A204.1 (cell line): ENCODE measurements around the gene CCL16.
"Not testable (repeated sequence)": the region's sequence is repeated elsewhere in the genome, so short reads cannot be mapped to it uniquely, and the experiment has no call there.

Experiments used
- FAIRE-seq: peaks from 2 replicates; lab custom pipeline; 2012; peaks lifted over from hg19 to GRCh38; lab: Jason Lieb, UNC

CCL16 gene

DNA sequence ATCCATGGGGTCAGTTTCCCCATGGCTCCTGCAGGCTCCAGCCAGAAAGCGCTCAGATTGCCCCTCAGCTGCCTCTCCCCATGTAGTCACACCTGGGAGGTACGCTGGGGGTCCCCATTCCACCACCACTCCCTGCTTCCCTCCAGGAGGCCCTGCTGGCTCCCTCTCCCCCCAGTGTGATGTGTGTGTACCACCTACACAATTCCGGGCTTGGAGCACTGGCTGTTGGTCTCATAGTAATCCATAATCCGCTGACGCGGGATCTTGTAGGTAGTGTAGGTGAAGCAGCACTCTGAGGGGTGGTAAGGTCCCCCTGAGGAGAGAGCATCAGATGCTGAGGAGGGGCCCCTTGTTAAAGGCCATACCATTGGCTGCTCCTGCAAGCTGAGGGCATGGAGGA, 2.8 kb upstream of the CCL16 start:
- no peak for FAIRE-seq

DNA sequence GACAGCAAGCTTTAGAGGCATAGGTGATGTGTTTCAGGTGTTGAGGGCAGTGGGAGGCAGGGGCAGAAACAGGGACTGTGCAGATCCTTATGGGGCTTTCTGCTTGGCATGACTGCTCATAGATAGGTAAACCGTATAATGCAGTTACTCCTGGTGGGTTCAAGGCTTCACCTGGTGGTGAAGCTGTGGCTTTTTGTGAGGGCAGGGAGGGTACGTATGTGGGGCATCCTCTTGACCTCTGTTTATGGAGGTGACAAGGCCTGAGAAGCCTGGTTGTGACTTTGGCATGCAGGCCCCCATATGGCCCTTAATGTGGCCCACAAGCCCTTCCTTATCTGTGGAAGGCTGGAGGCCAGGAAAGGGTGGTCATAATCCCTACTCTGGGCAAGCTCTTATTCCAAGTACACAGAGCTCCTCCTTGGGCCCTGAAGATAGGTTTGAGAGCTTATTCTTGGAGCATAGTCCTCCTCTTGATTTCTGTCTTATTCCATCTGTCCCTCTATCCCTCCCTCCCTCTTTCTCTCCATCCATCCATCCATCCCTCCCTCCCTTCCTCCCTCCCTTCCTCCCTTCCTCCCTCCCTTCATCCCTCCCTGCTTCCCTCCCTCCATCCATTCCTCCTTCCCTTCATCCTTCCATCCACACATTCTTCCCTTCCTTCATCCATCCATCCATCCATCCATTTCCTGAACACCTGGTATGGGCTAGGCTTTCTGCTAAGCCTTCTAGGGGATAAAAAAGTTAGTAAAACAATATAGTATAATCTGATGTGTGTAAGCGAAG, 1.3 kb upstream of the CCL16 start:
- FAIRE-seq: no peak

DNA sequence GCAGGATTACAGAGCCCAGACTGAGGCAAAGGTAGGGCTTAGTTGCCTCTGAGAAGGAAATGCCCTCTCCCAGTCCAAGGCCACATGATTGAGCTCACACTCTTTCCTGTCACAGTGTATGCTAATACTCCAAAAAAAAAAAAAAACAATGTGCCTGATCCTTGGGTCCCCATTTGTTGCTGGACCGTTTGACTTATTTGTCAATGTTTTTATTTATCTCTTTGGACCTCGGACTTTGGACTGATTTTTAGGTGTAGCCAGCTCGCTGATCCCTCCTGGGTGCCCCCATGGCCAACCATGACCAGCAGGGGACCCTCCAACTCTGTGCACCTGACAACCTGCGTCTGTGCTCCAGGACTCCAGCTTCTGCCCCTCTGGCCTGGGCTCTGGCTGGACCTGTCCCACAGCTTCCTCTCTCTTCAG, 622 bp upstream of the CCL16 start:
- no peak for FAIRE-seq

DNA sequence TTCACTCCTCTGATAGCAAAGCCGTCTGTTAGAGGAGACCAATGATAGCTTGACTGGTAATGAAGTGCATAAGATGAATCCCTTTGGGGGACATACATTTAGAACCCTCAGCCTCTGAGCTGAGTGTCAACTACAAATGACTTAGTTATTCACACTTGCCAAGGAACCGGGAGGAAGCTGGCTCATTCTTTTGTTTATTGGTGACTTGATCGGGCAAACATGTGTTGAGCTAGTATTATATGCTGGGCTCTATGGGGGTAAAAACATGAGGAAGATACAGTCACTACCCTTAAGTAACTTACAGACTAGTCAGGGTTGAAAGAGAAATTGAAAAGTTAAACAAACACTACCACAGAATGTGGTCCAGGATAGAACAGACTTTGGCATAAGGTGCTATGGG, 3.0 kb downstream of the CCL16 start:
- no peak for FAIRE-seq

DNA sequence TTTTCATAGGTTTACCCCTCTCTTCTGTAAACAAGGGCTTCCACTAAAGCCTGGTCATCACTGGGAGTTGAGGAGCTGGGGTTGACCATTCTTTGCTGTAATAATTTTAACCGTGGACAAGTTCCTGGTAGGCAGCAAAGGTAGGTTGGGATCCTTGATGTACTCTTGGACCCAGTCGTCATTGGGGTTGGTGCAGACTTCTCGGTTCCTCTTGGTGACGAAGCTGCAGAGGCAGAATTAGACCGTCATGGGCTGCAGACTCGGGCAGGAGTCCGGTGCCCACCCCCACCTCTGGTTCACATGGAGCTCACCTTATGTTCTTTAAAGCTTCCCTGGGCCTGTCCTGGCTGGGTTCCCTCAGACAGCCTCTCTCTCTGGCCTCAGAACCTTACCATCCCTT, 3.8 kb downstream of the CCL16 start:
- no peak for FAIRE-seq

DNA sequence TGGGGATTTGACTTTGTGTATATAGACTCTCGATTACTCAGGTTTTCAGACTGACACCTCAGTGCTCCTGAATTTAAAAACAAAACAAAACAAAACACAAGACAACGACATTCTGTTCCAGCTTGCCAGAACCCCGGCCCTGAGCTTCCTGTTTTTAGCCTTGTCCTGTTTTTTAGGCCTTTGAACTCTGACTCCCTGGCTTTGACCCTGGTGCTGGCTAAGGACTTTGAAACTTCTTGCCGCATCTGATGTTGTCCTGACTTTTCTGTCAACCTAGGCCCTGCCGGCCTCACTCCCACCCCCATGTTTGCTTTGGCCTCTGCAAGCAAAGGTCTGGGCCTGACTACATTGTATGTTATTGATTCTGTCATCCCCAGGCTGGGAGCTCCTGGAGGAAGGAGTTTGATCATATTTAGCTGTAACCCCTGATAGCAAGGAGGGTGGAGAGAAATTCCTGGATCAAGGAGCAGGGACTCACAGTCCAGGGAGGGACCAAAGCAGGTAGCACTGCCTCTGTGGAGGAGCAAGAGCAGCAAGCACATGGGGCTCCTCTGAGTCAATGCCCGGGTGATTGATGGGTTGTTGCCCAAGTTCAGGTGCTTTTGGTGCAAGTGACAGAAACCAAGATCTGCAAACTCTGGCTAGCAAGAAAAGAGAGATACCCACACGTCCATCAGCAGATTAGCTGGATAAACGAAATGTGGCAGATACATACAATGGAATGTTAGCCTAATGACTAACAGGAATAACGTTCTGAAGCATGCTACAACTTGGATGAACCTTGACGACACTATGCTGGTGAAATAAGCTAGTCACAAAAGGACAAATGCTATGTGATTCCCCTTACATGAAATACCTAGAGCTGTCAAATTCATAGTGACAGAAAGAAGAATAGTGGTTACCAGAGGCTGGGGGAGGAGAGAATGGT, 7.7 kb downstream of the CCL16 start:
- FAIRE-seq: no peak

DNA sequence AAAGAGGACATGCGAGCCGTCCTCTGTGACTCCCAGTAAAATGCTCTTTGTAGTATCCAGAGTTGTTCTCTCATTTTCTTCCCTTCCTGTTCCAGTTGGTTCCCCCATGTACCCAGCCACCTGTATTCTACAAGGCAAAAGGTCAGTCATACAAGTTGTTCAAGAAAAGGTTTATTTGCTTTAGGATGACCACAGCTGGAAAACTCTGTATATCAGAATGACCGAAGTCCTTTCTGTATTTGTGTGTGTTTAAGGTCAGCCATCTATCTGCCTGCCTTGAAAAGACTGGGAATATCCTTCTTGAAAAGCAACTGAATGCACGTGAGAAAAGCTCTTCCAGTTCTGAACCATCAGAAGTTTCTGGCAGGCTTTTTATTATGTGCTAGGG, 8.4 kb downstream of the CCL16 start:
- FAIRE-seq: no peak

DNA sequence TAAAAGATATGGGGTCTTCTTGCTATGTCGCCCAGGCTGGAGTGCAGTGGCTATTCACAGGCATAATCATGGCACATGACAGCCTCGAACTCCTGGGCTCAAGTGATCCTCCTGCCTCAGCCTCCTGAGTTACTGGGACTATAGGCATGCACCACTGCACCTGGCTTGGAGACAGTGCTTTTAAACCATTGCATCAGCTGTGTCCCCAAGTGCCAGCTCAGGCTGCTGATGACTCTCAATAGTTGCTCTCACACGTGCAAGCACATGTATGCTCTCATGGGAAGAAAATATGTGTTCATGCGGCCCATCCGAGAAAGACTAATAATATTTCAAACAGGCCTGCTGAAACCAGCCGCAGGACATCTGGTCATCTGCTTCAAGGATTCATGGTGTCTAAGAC, 8.8 kb downstream of the CCL16 start:
- FAIRE-seq: no peak

DNA sequence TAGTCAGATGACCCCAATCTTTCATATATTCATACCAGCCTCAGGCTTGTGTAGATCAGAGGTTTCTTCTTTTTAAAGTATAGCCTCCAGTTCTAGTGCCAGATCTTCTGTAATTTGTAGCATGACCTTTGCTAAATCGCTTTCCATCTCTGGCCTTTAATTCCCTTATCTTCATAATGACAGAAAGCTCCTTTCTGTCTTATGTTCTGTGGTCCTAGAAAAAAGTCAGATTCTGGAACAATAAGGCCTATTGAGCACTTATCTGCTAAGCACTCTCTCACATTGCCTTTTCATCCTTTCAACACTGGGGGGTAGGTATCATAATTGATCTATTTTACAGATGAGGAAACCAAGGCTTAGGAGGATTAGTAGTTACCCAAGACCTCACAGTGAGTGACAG, 9.2 kb downstream of the CCL16 start:
- no peak for FAIRE-seq

DNA sequence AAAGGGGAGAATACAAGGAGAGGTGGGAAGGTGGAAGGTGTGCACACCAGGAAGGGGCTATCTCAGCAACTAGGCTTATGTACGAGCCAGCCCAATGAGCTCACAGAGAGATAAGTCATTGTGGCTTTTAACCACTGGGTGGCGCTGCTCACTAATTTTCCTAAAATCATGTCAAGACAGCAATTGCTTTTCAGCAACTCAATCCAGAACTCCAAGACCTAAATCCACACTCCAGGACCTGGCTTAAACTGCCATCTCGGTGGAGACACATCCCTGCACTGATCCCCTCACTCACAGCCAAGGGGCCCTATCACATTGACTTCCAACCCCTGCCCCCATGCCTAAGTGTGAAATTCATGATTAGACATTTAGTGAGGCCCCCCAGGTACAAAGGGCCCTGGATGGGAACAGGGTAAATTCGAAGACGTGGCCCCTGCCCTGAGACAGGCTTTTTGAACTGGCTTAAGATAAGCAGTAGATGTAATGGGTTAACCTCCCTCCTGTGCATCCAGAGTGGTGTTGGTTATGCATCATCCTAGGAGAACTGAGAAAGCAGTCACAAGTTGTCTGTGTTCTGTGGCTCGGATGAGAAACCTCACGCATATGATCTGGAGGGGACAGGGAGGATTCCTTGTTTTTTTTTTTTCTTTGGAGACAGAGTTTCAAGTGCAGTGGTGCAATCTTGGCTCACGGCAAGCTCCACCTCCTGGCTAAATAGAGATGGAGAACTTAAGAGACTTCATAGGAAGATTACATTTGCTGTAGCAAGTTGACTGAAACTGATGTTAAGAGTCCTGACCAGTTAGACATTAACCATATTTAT, 11.5 kb downstream of the CCL16 start:
- no peak for FAIRE-seq

DNA sequence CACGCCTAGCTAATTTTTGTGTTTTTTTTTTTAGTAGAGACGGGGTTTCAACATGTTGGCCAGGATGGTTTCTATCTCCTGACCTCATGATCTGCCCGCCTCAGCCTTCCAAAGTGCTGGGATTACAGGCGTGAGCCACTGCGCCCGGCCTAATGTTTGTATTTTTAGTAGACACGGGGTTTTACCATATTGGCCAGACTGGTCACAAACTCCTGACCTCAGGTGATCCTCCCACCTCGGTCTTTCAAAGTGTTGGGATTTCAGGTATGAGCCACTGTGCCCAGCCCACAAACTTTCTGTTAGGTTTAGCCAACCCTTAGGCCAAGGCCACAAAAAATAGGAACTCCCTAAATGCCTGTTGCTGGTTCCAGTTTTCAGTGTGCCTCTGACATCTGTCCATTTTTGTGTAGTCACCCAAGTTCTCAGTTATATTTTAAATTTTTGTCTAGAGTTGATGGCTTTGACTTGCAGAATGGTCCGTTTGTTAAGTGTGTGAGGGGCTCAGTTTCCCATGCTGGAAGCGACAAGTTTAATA, 12.7 kb downstream of the CCL16 start:
- no peak for FAIRE-seq

DNA sequence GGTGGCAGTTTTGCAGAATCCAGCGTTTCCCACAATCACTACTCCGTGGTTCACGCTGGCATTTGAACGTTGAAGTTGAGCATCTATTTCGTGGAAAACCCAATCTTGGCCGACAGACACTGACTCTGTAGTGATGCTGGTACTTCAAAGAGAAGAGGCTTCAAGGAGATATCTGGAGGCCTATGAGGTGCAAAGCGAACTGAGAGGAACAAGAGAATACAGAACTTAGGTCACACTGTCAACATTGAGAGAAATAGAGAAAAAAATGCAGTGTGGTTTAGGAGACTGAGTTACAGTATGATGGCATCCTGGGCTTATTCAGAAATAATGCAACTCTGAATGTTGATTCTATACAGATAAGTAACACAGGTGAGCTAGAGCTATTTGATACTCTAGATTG, 16.0 kb downstream of the CCL16 start:
- no peak for FAIRE-seq

DNA sequence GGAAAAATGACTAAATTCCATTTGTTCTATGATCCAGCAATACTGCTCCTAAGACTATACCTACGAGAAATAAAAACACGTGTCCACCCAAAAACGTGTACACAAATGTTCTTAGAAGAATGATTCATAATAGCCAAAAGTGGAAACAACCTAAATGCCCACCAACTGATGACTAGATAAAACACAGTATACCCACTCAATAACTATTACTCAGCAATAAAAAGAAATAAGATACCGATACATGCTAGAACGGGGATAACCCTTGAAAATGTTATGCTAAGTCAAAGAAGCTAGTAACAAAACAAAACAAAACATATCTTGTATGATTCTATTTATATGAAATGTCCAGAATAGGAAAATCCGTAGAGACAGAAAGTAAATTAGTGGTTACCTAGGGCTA, 17.6 kb downstream of the CCL16 start:
- FAIRE-seq: no peak

DNA sequence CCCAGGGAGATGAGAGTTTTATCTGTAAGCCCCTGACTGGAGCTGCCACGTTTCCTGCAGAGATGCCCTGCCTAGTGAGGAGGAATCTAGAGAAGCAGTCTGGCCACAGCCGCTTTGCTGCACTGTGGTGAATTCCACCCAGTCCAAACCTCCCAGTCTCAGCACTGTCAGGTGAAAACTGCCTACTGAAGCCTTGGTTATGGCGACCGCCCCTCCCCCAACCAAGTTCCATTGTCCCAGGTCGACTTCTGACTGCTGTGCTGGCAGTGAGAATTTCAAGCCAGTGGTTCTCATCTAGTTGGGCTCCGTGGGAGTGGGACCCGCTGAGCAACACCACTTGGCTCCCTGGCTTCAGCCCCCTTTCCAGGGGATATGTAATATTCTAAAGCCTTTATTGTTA, 27.6 kb downstream of the CCL16 start:
- FAIRE-seq: no peak

DNA sequence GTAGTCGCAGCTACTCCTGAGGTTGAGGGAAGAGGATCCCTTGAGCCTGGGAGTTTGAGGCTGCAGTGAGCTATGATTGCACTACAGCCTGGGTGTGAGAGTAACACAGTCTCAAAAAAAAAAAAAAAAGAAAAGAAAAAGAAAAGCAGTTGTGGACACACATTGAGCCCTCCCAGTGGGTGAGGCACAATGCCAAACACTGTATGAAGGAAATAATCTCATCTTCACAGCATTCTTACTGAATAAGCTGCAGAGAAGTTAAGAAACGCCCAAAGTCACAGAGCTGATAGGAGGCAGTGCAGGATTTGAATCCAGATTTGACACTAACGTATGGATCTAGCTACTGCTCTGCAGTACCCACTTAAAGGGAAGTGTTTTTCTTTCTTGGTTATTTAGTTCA, 31.9 kb downstream of the CCL16 start:
- FAIRE-seq: no peak

DNA sequence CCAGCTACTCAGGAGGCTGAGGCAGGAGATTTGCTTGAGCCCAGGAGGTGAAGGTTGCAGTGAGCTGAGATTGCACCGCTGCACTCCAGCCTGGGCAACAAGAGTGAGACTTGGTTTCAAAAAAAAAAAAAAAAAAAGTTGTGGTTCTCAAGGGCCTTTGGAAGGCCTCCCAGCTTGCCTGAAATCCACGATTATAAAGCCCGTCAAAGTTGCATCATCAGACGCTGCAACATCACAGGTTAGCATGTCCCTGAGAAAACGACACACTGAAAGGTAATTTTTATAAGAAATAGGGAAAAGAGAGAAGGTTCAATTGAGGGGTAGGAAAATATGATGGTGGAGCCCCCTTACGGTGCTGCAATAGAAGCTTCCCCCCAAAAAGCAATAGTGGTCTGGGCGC, 33.2 kb downstream of the CCL16 start:
- FAIRE-seq: no peak

DNA sequence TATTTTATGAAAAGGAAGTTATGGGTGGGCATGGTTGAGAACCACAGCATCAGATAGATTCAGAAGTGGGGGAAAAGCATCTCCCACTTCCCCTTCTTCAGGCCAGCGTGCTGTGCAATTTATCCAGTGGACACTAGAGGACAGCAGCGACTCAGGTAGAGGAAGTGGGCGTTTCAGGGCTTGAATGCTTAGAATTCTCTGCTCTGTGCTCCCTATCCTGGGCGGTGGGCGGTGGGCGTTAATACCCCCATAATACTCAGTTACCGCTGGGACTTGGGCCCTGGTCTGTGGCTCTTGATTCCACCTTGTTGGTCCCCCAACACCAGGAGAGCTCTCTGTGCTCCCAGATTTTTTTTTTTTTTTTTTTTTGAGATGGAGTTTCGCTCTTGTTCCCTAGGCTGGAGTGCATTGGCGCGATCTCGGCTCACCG, 34.1 kb downstream of the CCL16 start:
- FAIRE-seq: no peak

DNA sequence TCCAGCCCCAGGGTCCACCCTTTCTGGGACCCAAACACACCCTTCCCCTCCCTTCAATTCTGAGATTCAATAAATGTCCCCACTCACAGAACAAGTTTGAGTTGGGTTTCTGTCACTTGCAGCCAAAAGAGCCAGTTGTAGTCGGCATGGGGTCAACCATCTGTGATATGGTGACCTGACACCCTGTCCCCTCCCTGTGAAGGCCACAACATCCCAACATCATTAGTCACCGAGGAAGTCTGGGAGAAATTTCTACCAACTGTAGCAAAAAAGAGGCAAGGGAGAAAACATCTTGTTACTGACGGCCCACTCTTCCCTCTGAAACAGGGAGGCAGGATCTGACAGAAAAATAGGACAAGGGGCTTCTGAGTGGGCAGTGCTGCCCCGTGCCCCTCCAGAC, 37.1 kb downstream of the CCL16 start:
- no peak for FAIRE-seq

DNA sequence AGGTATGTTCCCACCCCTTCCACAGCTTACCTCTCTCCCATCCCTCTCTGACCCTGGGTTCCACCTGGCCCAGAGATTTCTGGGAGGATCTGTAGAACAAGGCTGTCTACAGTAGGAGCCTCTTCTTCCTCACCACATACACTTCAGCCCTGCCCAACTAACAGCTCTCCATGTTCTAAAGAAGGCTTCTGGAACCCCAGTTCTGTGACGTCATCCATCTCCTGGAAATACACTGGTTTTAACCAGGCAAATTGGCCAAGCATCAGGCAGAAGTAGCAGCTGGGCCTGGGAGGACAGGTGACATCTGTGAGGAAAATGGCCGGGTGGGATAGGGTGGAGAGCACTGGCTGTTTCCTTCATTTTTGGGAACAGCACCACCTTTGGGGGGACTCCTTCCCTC, 37.8 kb downstream of the CCL16 start, which contains the start of gene LYZL6:
TSS of gene LYZL6 (minus strand) at position 177 of the 400 bp plus-strand sequence. CDS start 4,357 bp downstream, outside the sequence.
- FAIRE-seq: no peak

DNA sequence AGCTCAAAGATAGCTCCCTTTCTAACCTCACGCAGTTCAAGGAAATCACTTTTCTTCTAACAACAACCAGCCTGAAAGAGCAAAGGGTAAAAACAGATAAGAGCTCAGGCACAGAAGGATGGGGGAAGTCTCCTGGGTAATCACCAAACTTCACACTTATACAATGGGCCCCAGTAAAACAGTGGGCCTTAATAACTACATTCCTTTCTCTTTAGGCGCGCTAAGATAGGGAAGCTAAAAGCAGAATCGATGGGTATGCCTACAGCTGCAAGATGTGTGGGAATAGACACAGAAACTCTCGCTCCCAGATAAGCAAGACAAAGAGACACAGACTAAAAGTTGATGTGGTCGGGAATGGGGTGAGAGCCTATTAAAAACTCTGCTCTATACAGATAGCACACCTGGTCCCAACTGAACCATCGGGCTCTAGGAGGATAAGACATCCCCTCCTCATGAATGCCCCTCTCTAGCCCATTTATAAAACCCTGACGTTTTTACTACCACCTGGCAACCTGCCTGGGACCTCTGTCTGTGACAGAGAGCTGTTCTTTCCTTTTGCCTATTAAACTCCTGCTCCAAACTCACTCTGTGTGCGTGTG, 38.6 kb downstream of the CCL16 start:
- no peak for FAIRE-seq

DNA sequence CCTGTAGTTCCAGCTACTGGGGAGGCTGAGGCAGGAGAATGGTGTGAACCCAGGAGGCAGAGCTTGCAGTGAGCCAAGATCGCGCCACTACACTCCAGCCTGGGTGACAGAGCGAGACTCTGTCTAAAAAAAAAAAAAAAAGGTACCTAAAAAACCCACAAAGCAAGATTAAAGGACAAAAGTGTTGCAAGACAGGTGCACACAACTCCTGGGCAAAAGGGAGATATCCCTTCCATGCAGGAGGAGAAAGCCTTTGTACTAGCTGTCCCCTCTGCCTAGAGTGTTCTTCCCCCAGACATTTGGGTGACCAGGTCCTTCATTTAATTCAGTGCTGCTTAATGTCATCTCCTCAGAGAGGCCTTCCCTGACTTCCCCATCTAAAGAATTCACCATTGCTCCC, 42.8 kb downstream of the CCL16 start:
- FAIRE-seq: not testable (repeated sequence)

DNA sequence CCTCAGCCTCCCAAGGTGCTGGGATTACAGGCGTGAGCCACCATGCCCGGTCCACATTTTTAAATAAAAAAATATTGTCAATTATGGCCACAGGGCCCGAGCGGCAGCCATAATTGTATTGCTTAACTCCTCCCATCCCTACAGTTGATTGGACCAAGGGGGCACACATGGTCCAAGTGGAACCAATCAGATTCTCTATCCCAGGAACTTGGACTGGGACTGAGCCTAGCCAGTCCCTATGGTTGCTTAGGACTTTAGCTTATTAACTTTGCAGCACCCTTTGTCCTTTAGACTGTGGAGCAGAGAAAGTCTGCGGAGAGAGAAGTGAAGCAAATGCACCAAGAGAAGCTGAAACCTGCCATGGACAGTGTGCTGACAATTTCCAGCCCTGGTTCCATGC, 45.2 kb downstream of the CCL16 start:
- FAIRE-seq: no peak
